D721Med (cell line): ENCODE measurements around the gene FPR2.
A peak's percentile ranks its signal among the peaks of the same experiment; 100 is the strongest.

Experiments
- DNase-seq: peaks from one replicate; pipeline ENCODE4 v3.0.0; 2011; ENCODE audit warnings: low spot score; ENCODE audit not compliant: insufficient read length
- FAIRE-seq: peaks from 2 replicates; lab custom pipeline; 2011; peaks lifted over from hg19 to GRCh38; lab: Jason Lieb, UNC
- CTCF ChIP-seq: IDR thresholded peaks from 2 replicates; pipeline ENCODE4 v1.5.1; 2012; ENCODE audit warnings: mild to moderate bottlenecking, control low read depth; ENCODE audit not compliant: insufficient read depth; ENCODE audit errors: missing control alignments

The FPR2 gene

GRCh38 chr19:51783372-51783771, 22.4 kb downstream of the FPR2 start:
- FAIRE-seq (no peak), DNase-seq (no peak)
- peak; percentile 40 for TF ChIP-seq CTCF

GRCh38 chr19:51784109-51784785, 23.3 kb downstream of the FPR2 start:
- TF ChIP-seq CTCF: no peak
- no peak for DNase-seq
- no peak for FAIRE-seq

DNA sequence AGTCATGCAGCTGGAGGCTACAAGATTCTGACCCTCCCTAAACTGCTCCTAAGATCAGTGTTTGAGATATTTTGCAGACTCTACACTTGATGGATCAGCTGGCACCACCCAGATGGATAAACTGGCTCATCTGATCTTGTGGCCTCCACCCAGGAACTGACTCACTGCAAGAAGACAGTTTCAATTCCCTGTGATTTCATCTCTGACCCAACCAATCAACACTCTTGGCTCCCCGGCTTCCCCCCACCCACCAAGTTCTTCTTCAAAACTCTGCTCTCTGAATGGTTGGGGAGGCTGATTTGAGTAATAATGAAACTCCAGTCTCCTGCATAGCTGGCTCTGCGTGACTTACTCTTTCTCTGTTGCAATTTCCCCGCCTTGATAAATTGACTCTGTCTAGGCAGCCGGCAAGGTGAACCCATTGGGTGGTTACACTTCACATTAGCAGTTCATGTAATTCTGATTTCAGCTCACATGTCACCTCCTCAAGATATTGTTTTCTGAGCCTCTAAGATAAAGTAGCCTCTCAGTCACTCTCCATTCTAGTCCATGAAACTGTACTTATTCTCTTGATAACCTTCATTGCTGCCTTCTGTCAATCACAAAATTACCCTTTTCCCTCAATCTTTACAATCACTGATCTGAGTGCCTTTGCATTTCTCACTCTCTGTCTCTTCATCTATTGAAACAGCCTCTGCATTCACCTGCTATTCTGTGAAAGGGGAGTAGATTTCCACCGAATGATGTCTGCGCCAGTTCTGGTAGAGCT, 24.1 kb downstream of the FPR2 start:
- FAIRE-seq (no peak), DNase-seq (no peak)
- TF ChIP-seq CTCF: no peak

- FAIRE-seq (no peak), DNase-seq (no peak)
- no peak for TF ChIP-seq CTCF
Measured at GRCh38 chr19:51786646-51787494, 25.9 kb downstream of the FPR2 start.

- TF ChIP-seq CTCF: no peak
- DNase-seq: no peak
- FAIRE-seq: no peak
Measured at GRCh38 chr19:51788029-51788428, 27.0 kb downstream of the FPR2 start.

- FAIRE-seq: no peak
- DNase-seq: no peak
- TF ChIP-seq CTCF: no peak
Measured at GRCh38 chr19:51789061-51789795, 28.2 kb downstream of the FPR2 start.
